DND-41 (cell line): Measurements from ENCODE around the gene ERC2.

ENCODE experiments used
- ATAC-seq: fragments of 200-7000 bp; cut with Tn5 transposase; 3 replicates; pipeline ENCODE4 v1.9.1; 2021; ENCODE audit warnings: low read depth; ENCODE audit not compliant: insufficient read depth
- DNase-seq: peaks from one replicate; pipeline ENCODE4 v3.0.0-alpha.2; 2020
- H2AFZ ChIP-seq: 2 replicates; pipeline ENCODE4 v1.6.0; 2012; ENCODE audit warnings: low read depth, low read length
- H3K27ac ChIP-seq: 2 replicates; pipeline ENCODE4 v1.5.1; 2012; ENCODE audit warnings: low read length, inconsistent platforms
- H3K27me3 ChIP-seq: fragments of 200-600 bp; sonication (generic); 2 replicates; pipeline ENCODE4 v1.6.0; 2012; ENCODE audit warnings: low read length, mild to moderate bottlenecking, inconsistent platforms; ENCODE audit not compliant: insufficient read depth, poor library complexity
- H3K36me3 ChIP-seq: 2 replicates; pipeline ENCODE4 v1.5.1; 2012; ENCODE audit warnings: low read length, inconsistent platforms; ENCODE audit not compliant: insufficient read depth
- H3K4me1 ChIP-seq: 2 replicates; pipeline ENCODE4 v1.5.1; 2012; ENCODE audit warnings: mild to moderate bottlenecking, low read length; ENCODE audit not compliant: insufficient read depth
- H3K4me2 ChIP-seq: 2 replicates; pipeline ENCODE4 v1.6.0; 2012; ENCODE audit warnings: mild to moderate bottlenecking, moderate library complexity, low read length, inconsistent platforms; ENCODE audit not compliant: insufficient read depth
- H3K4me3 ChIP-seq, 2 experiments: fragments of 200-600 bp in 1 of 2; shearing (Covaris generic) in 1 of 2; 2 replicates each; pipeline ENCODE4 v1.5.1; 2012 to 2016; ENCODE audit warnings: inconsistent platforms in 2 of 2, low read length in 2 of 2, mild to moderate bottlenecking in 2 of 2, low read depth in 1 of 2, moderate library complexity in 1 of 2
- H3K79me2 ChIP-seq: 2 replicates; pipeline ENCODE4 v1.6.0; 2012; ENCODE audit warnings: low read length, inconsistent platforms; ENCODE audit not compliant: insufficient read depth
- H3K9ac ChIP-seq: 2 replicates; pipeline ENCODE4 v1.6.0; 2012; ENCODE audit warnings: low read depth, mild to moderate bottlenecking, inconsistent platforms, low read length, moderate library complexity
- H3K9me3 ChIP-seq: 2 replicates; pipeline ENCODE4 v1.5.1; 2012; ENCODE audit warnings: low read length, moderate library complexity, mild to moderate bottlenecking, inconsistent platforms; ENCODE audit not compliant: insufficient read depth, severe bottlenecking
- H4K20me1 ChIP-seq: 2 replicates; pipeline ENCODE4 v1.6.0; 2012; ENCODE audit warnings: low read length; ENCODE audit not compliant: insufficient read depth
- EZH2 ChIP-seq: IDR thresholded peaks from 3 replicates; pipeline ENCODE4 v1.6.1; 2012; ENCODE audit warnings: borderline replicate concordance, low read depth, mild to moderate bottlenecking, moderate library complexity, low read length, inconsistent platforms; ENCODE audit not compliant: severe bottlenecking
- TF ChIP-seq, protein P1 (sequence below): IDR thresholded peaks from 2 replicates; pipeline ENCODE4 v1.5.1; 2012; ENCODE audit warnings: borderline replicate concordance, low read length, moderate library complexity, mild to moderate bottlenecking; ENCODE audit not compliant: poor library complexity, severe bottlenecking; ENCODE audit errors: extremely low read depth

The ERC2 gene

GRCh38 chr3:56185827-56186226, 282.4 kb downstream of the ERC2 start:
- Histone ChIP-seq H3K9me3 (no peaks in the 10 kb centered on the region), H3K4me1 (no peaks in the 10 kb centered on the region), H2AFZ (no peak overlapping the region), H3K4me3 (no peak overlapping the region), H3K27ac (no peak overlapping the region), H4K20me1 (no peaks in the 10 kb centered on the region), H3K36me3 (no peaks in the 10 kb centered on the region), H3K27me3 (no peaks in the 10 kb centered on the region), H3K9ac (no peak overlapping the region), H3K79me2 (no peaks in the 10 kb centered on the region), H3K4me2 (no peak overlapping the region)
- no peak for DNase-seq
- no peak for ATAC-seq
- TF ChIP-seq EZH2: no peak
- TF ChIP-seq, protein P1, sequence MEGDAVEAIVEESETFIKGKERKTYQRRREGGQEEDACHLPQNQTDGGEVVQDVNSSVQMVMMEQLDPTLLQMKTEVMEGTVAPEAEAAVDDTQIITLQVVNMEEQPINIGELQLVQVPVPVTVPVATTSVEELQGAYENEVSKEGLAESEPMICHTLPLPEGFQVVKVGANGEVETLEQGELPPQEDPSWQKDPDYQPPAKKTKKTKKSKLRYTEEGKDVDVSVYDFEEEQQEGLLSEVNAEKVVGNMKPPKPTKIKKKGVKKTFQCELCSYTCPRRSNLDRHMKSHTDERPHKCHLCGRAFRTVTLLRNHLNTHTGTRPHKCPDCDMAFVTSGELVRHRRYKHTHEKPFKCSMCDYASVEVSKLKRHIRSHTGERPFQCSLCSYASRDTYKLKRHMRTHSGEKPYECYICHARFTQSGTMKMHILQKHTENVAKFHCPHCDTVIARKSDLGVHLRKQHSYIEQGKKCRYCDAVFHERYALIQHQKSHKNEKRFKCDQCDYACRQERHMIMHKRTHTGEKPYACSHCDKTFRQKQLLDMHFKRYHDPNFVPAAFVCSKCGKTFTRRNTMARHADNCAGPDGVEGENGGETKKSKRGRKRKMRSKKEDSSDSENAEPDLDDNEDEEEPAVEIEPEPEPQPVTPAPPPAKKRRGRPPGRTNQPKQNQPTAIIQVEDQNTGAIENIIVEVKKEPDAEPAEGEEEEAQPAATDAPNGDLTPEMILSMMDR: no peak

GRCh38 chr3:56183529-56183928, 284.7 kb downstream of the ERC2 start:
- ATAC-seq: no peak
- DNase-seq: no peak
- Histone ChIP-seq H3K27ac (no peak overlapping the region), H2AFZ (no peak overlapping the region), H3K9me3 (no peaks in the 10 kb centered on the region), H3K36me3 (no peaks in the 10 kb centered on the region), H3K4me3 (no peak overlapping the region), H3K9ac (no peak overlapping the region), H4K20me1 (no peaks in the 10 kb centered on the region), H3K27me3 (no peaks in the 10 kb centered on the region), H3K4me2 (no peak overlapping the region), H3K79me2 (no peaks in the 10 kb centered on the region), H3K4me1 (no peaks in the 10 kb centered on the region)
- TF ChIP-seq, protein P1: no peak
- no peak for TF ChIP-seq EZH2

GRCh38 chr3:56180433-56180832, 287.8 kb downstream of the ERC2 start:
- Histone ChIP-seq H3K9me3 (no peaks in the 10 kb centered on the region), H3K4me1 (no peaks in the 10 kb centered on the region), H2AFZ (no peak overlapping the region), H4K20me1 (no peaks in the 10 kb centered on the region), H3K4me3 (no peak overlapping the region), H3K79me2 (no peaks in the 10 kb centered on the region), H3K36me3 (no peaks in the 10 kb centered on the region), H3K4me2 (no peak overlapping the region), H3K27me3 (no peaks in the 10 kb centered on the region), H3K27ac (no peak overlapping the region), H3K9ac (no peak overlapping the region)
- no peak for TF ChIP-seq EZH2
- TF ChIP-seq, protein P1: no peak
- ATAC-seq (no peak), DNase-seq (no peak)

GRCh38 chr3:56173601-56174000, 294.7 kb downstream of the ERC2 start:
- Histone ChIP-seq H3K27ac (no peak overlapping the region), H3K9ac (no peak overlapping the region), H2AFZ (no peak overlapping the region), H3K36me3 (no peaks in the 10 kb centered on the region), H3K4me2 (no peak overlapping the region), H3K27me3 (peaks cover 4% of the 10 kb centered on the region), H3K9me3 (no peaks in the 10 kb centered on the region), H3K79me2 (no peaks in the 10 kb centered on the region), H3K4me3 (no peak overlapping the region), H3K4me1 (no peaks in the 10 kb centered on the region), H4K20me1 (no peaks in the 10 kb centered on the region)
- DNase-seq: no peak
- ATAC-seq: no peak
- no peak for TF ChIP-seq EZH2
- TF ChIP-seq, protein P1: no peak
